HEK293 (cell line): ENCODE results near the gene HMGN4.

Experiments used
- CTCF ChIA-PET: fragments of 350-600 bp; formaldehyde crosslinking; extraction: SDS; loops from one replicate; lab custom pipeline; 2021; ENCODE audit warnings: antibody characterized with exemption; lab: Yijun Ruan, JAX
- POLR2A ChIA-PET: fragments of 300-600 bp; formaldehyde crosslinking; extraction: SDS; loops from one replicate; lab custom pipeline; 2020; ENCODE audit warnings: antibody characterized with exemption, inconsistent platforms; lab: Yijun Ruan, JAX
- H3K27ac ChIP-seq: fragments of 200-500 bp; sonication (Bioruptor generic); 2 replicates; pipeline ENCODE4 v1.5.1; 2014; ENCODE audit warnings: low read depth, low read length, control low read depth, inconsistent platforms; ENCODE audit errors: extremely low read depth
- H3K36me3 ChIP-seq, 2 experiments: fragments of 200-500 bp in 1 of 2; sonication (Bioruptor generic) in 1 of 2; 1 replicate in 1 of 2; 2 replicates in 1 of 2; pipeline ENCODE4 v1.5.1; 2014 to 2017; ENCODE audit warnings: inconsistent platforms in 2 of 2, low read length in 2 of 2; ENCODE audit not compliant: control insufficient read depth in 2 of 2, insufficient read depth in 1 of 2
- H3K4me1 ChIP-seq: fragments of 200-500 bp; sonication (Bioruptor generic); 2 replicates; pipeline ENCODE4 v1.5.1; 2014; ENCODE audit warnings: mild to moderate bottlenecking, low read length, inconsistent platforms; ENCODE audit not compliant: control insufficient read depth, insufficient read depth
- H3K4me3 ChIP-seq: 2 replicates; pipeline ENCODE4 v1.5.1; 2011; ENCODE audit warnings: low read depth, mild to moderate bottlenecking, control low read depth, low read length, moderate library complexity
- H3K9me3 ChIP-seq: fragments of 200-500 bp; sonication (Bioruptor generic); 2 replicates; pipeline ENCODE4 v1.5.1; 2014; ENCODE audit warnings: low read depth, low read length, inconsistent platforms; ENCODE audit not compliant: control insufficient read depth, insufficient read depth
- GLI4 ChIP-seq: fragments of 450-650 bp; formaldehyde crosslinking; IDR thresholded peaks from 2 replicates; pipeline ENCODE4 v1.5.1; 2016; ENCODE audit warnings: missing biosample characterization, missing genetic modification characterization
- GLIS2 ChIP-seq: fragments of 450-650 bp; formaldehyde crosslinking; IDR thresholded peaks from 2 replicates; pipeline ENCODE4 v1.5.1; 2016; ENCODE audit warnings: missing biosample characterization, missing genetic modification characterization
- MEIS1 ChIP-seq: sonication (generic); formaldehyde crosslinking; IDR thresholded peaks from 2 replicates; pipeline ENCODE4 v1.8.1; 2022; ENCODE audit warnings: missing genetic modification reagents, mild to moderate bottlenecking, borderline replicate concordance
- OSR2 ChIP-seq: fragments of 450-650 bp; formaldehyde crosslinking; IDR thresholded peaks from 2 replicates; pipeline ENCODE4 v1.5.1; 2016; ENCODE audit warnings: missing biosample characterization, missing genetic modification characterization
- SP3 ChIP-seq: fragments of 450-650 bp; formaldehyde crosslinking; IDR thresholded peaks from 2 replicates; pipeline ENCODE4 v1.5.1; 2016; ENCODE audit warnings: missing biosample characterization, missing genetic modification characterization
- YY1 ChIP-seq: fragments of 450-650 bp; formaldehyde crosslinking; IDR thresholded peaks from 2 replicates; pipeline ENCODE4 v1.5.1; 2018; ENCODE audit warnings: missing biosample characterization, missing genetic modification characterization
- ZBTB17 ChIP-seq: fragments of 450-650 bp; formaldehyde crosslinking; IDR thresholded peaks from 2 replicates; pipeline ENCODE4 v1.5.1; 2016; ENCODE audit warnings: missing biosample characterization, missing genetic modification characterization
- ZNF138 ChIP-seq: fragments of 450-650 bp; formaldehyde crosslinking; IDR thresholded peaks from 2 replicates; pipeline ENCODE4 v1.5.1; 2016; ENCODE audit warnings: missing biosample characterization, missing genetic modification characterization, borderline replicate concordance
- ZNF169 ChIP-seq: fragments of 450-650 bp; formaldehyde crosslinking; IDR thresholded peaks from 2 replicates; pipeline ENCODE4 v1.5.1; 2016; ENCODE audit warnings: missing biosample characterization, missing genetic modification characterization
- ZNF174 ChIP-seq: fragments of 450-650 bp; formaldehyde crosslinking; IDR thresholded peaks from 2 replicates; pipeline ENCODE4 v1.5.0; 2017; ENCODE audit warnings: missing biosample characterization, mild to moderate bottlenecking, missing genetic modification characterization
- ZNF350 ChIP-seq: fragments of 450-650 bp; formaldehyde crosslinking; IDR thresholded peaks from 2 replicates; pipeline ENCODE4 v1.5.0; 2017; ENCODE audit warnings: missing biosample characterization, mild to moderate bottlenecking, missing genetic modification characterization
- ZNF433 ChIP-seq: fragments of 450-650 bp; formaldehyde crosslinking; IDR thresholded peaks from 2 replicates; pipeline ENCODE4 v1.5.1; 2016; ENCODE audit warnings: missing biosample characterization, missing genetic modification characterization, low read depth
- ZNF473 ChIP-seq: fragments of 450-650 bp; formaldehyde crosslinking; IDR thresholded peaks from 2 replicates; pipeline ENCODE4 v1.5.1; 2017; ENCODE audit warnings: missing biosample characterization, missing genetic modification characterization
- ZNF529 ChIP-seq: fragments of 450-650 bp; formaldehyde crosslinking; IDR thresholded peaks from 2 replicates; pipeline ENCODE4 v1.5.1; 2017; ENCODE audit warnings: missing genetic modification characterization, missing biosample characterization; ENCODE audit not compliant: insufficient replicate concordance
- ZNF626 ChIP-seq: fragments of 450-650 bp; sonication (Bioruptor Pico); formaldehyde crosslinking; IDR thresholded peaks from 2 replicates; pipeline ENCODE4 v1.5.1; 2018; ENCODE audit warnings: missing biosample characterization, missing genetic modification characterization, inconsistent platforms
- ZNF629 ChIP-seq: fragments of 450-650 bp; formaldehyde crosslinking; IDR thresholded peaks from 2 replicates; pipeline ENCODE4 v1.5.1; 2017; ENCODE audit warnings: missing biosample characterization, missing genetic modification characterization
- ZNF660 ChIP-seq: fragments of 450-650 bp; IDR thresholded peaks from 2 replicates; pipeline ENCODE4 v1.5.1; 2018; ENCODE audit warnings: missing biosample characterization, mild to moderate bottlenecking, missing genetic modification characterization
- ZNF843 ChIP-seq: fragments of 450-650 bp; formaldehyde crosslinking; IDR thresholded peaks from 2 replicates; pipeline ENCODE4 v1.5.1; 2016; ENCODE audit warnings: missing biosample characterization, missing genetic modification characterization
- TF ChIP-seq, protein P1 (sequence below): fragments of 450-650 bp; formaldehyde crosslinking; IDR thresholded peaks from 2 replicates; pipeline ENCODE4 v1.5.1; 2016; ENCODE audit warnings: missing biosample characterization, missing genetic modification characterization
- TF ChIP-seq, protein P2 (sequence below): fragments of 450-650 bp; formaldehyde crosslinking; IDR thresholded peaks from 2 replicates; pipeline ENCODE4 v1.5.1; 2016; ENCODE audit warnings: missing biosample characterization, missing genetic modification characterization
- TF ChIP-seq, protein P3 (sequence below): fragments of 450-650 bp; formaldehyde crosslinking; IDR thresholded peaks from 2 replicates; pipeline ENCODE4 v1.5.1; 2016; ENCODE audit warnings: missing biosample characterization, missing genetic modification characterization
- TF ChIP-seq, protein P4 (sequence below): fragments of 450-650 bp; formaldehyde crosslinking; IDR thresholded peaks from 2 replicates; pipeline ENCODE4 v1.5.1; 2016; ENCODE audit warnings: missing biosample characterization, missing genetic modification characterization, borderline replicate concordance
- TF ChIP-seq, protein P5 (sequence below): fragments of 450-650 bp; formaldehyde crosslinking; IDR thresholded peaks from 2 replicates; pipeline ENCODE4 v1.5.1; 2016; ENCODE audit warnings: missing biosample characterization, missing genetic modification characterization
- TF ChIP-seq, protein P6 (sequence below): fragments of 450-650 bp; formaldehyde crosslinking; IDR thresholded peaks from 2 replicates; pipeline ENCODE4 v1.5.1; 2016; ENCODE audit warnings: missing biosample characterization, missing genetic modification characterization

Gene HMGN4

DNA sequence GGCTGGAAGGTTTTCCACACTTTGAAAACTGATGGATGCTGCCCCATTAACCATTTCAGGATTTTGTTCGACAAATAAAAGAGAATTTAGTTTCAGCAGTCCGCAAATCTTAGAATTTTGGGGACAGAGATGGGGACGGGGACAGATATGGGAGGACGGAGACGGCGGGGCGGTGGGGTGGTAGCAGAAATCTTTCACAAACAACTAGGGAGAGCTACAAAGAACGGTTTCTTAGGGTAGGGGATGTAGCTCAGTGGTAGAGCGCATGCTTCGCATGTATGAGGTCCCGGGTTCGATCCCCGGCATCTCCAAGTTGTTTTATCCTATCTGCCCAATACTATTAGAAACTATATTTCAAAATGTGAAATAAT, 15.1 kb downstream of the HMGN4 start (continued):
- TF ChIP-seq, protein P1, sequence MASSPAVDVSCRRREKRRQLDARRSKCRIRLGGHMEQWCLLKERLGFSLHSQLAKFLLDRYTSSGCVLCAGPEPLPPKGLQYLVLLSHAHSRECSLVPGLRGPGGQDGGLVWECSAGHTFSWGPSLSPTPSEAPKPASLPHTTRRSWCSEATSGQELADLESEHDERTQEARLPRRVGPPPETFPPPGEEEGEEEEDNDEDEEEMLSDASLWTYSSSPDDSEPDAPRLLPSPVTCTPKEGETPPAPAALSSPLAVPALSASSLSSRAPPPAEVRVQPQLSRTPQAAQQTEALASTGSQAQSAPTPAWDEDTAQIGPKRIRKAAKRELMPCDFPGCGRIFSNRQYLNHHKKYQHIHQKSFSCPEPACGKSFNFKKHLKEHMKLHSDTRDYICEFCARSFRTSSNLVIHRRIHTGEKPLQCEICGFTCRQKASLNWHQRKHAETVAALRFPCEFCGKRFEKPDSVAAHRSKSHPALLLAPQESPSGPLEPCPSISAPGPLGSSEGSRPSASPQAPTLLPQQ (tag by site-specific recombination), result no peak
- TF ChIP-seq GLIS2 (tag by site-specific recombination) (no peak), OSR2 (tag by site-specific recombination) (no peak), MEIS1 (CRISPR knock-in tag) (no peak), ZNF626 (tag by site-specific recombination) (no peak), ZNF169 (no peak), YY1 (tag by site-specific recombination) (0 out of 2 replicates have a peak, but pooled peaks have one; percentile 38), ZNF843 (tag by site-specific recombination) (no peak), ZNF629 (tag by site-specific recombination) (no peak), ZNF174 (no peak), GLI4 (tag by site-specific recombination) (no peak), SP3 (tag by site-specific recombination) (0 out of 2 replicates have a peak, but pooled peaks have one; percentile 26), ZBTB17 (tag by site-specific recombination) (no peak)
- TF ChIP-seq, protein P2, sequence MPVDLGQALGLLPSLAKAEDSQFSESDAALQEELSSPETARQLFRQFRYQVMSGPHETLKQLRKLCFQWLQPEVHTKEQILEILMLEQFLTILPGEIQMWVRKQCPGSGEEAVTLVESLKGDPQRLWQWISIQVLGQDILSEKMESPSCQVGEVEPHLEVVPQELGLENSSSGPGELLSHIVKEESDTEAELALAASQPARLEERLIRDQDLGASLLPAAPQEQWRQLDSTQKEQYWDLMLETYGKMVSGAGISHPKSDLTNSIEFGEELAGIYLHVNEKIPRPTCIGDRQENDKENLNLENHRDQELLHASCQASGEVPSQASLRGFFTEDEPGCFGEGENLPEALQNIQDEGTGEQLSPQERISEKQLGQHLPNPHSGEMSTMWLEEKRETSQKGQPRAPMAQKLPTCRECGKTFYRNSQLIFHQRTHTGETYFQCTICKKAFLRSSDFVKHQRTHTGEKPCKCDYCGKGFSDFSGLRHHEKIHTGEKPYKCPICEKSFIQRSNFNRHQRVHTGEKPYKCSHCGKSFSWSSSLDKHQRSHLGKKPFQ (tag by site-specific recombination), result no peak

DNA sequence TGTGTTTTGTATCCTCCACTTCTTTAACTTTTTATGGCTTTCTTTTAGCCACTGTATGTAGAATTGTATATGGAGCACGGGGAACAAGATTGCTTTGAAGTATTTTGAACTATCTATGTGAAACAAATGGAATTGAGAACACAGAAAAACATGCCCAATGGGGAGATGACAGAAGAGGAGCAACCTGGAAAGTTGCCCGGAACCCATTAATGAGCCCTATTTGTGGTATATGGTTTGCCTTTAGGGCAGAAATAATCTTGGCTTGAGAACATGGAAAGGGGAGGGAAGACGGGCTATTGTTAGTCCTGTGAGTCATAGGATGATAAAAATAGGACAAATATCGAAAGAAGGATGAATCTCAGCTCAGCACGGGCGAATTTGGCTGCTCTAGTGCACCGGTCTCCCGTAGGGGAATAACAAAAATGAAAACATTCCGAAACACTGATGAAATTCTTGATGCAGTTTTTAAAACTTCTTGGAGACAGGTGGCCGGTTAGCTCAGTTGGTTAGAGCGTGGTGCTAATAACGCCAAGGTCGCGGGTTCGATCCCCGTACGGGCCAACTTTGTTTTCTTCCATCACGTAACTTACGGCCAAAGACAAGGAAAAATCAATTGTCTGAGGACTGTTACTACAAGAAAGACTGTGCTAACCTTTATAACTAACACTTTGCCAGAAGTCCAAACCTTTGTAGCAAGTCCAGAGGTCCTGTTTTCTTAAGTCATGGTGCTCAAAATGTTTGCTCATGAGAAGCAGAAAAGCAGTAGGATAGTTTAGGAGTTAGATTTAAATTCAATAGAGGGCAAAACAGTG, 15.7 kb downstream of the HMGN4 start:
- POLR2A ChIA-PET, result interaction anchor here (0.6 to 3.6 kb wide), 5 partner anchors 15 to 212 kb away, joined by 4 to 29 read pairs (median 7); partner anchors contain the start of genes BTN2A2 and HMGN4
- Histone ChIP-seq H3K27ac (peak overlapping the region; percentile 60), H3K36me3 (no peaks in the 10 kb centered on the region), H3K9me3 (no peaks in the 10 kb centered on the region), H3K4me1 (no peaks in the 10 kb centered on the region), H3K4me3 (peak overlapping the region; percentile 71)
- CTCF ChIA-PET, result interaction anchor here (0.8 to 3.3 kb wide), 6 partner anchors 14 to 212 kb away, joined by 3 to 9 read pairs (median 5); partner anchors contain the start of gene HMGN4
- TF ChIP-seq ZNF350 (no peak), ZNF433 (tag by site-specific recombination) (no peak), ZNF660 (peak; percentile 92; the same call in 1 of the 2 replicates), ZNF529 (tag by site-specific recombination) (no peak), ZNF473 (no peak), ZNF138 (tag by site-specific recombination) (no peak)
- TF ChIP-seq, protein P3, sequence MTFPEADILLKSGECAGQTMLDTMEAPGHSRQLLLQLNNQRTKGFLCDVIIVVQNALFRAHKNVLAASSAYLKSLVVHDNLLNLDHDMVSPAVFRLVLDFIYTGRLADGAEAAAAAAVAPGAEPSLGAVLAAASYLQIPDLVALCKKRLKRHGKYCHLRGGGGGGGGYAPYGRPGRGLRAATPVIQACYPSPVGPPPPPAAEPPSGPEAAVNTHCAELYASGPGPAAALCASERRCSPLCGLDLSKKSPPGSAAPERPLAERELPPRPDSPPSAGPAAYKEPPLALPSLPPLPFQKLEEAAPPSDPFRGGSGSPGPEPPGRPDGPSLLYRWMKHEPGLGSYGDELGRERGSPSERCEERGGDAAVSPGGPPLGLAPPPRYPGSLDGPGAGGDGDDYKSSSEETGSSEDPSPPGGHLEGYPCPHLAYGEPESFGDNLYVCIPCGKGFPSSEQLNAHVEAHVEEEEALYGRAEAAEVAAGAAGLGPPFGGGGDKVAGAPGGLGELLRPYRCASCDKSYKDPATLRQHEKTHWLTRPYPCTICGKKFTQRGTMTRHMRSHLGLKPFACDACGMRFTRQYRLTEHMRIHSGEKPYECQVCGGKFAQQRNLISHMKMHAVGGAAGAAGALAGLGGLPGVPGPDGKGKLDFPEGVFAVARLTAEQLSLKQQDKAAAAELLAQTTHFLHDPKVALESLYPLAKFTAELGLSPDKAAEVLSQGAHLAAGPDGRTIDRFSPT, result peak; percentile 46; the same call in 1 of the 2 replicates
- TF ChIP-seq, protein P4, sequence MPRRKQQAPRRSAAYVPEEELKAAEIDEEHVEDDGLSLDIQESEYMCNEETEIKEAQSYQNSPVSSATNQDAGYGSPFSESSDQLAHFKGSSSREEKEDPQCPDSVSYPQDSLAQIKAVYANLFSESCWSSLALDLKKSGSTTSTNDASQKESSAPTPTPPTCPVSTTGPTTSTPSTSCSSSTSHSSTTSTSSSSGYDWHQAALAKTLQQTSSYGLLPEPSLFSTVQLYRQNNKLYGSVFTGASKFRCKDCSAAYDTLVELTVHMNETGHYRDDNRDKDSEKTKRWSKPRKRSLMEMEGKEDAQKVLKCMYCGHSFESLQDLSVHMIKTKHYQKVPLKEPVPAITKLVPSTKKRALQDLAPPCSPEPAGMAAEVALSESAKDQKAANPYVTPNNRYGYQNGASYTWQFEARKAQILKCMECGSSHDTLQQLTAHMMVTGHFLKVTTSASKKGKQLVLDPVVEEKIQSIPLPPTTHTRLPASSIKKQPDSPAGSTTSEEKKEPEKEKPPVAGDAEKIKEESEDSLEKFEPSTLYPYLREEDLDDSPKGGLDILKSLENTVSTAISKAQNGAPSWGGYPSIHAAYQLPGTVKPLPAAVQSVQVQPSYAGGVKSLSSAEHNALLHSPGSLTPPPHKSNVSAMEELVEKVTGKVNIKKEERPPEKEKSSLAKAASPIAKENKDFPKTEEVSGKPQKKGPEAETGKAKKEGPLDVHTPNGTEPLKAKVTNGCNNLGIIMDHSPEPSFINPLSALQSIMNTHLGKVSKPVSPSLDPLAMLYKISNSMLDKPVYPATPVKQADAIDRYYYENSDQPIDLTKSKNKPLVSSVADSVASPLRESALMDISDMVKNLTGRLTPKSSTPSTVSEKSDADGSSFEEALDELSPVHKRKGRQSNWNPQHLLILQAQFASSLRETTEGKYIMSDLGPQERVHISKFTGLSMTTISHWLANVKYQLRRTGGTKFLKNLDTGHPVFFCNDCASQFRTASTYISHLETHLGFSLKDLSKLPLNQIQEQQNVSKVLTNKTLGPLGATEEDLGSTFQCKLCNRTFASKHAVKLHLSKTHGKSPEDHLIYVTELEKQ (tag by site-specific recombination), result peak; percentile 43; the same call in 1 of the 2 replicates
- TF ChIP-seq, protein P5, sequence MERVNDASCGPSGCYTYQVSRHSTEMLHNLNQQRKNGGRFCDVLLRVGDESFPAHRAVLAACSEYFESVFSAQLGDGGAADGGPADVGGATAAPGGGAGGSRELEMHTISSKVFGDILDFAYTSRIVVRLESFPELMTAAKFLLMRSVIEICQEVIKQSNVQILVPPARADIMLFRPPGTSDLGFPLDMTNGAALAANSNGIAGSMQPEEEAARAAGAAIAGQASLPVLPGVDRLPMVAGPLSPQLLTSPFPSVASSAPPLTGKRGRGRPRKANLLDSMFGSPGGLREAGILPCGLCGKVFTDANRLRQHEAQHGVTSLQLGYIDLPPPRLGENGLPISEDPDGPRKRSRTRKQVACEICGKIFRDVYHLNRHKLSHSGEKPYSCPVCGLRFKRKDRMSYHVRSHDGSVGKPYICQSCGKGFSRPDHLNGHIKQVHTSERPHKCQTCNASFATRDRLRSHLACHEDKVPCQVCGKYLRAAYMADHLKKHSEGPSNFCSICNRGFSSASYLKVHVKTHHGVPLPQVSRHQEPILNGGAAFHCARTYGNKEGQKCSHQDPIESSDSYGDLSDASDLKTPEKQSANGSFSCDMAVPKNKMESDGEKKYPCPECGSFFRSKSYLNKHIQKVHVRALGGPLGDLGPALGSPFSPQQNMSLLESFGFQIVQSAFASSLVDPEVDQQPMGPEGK (tag by site-specific recombination), result 0 out of 2 replicates have a peak, but pooled peaks have one; percentile 31
- TF ChIP-seq, protein P6, sequence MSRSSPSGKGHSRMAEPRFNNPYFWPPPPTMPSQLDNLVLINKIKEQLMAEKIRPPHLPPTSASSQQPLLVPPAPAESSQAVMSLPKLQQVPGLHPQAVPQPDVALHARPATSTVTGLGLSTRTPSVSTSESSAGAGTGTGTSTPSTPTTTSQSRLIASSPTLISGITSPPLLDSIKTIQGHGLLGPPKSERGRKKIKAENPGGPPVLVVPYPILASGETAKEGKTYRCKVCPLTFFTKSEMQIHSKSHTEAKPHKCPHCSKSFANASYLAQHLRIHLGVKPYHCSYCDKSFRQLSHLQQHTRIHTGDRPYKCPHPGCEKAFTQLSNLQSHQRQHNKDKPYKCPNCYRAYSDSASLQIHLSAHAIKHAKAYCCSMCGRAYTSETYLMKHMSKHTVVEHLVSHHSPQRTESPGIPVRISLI (tag by site-specific recombination), result no peak; the same call in 1 of the 2 replicates
